ENCODE measurements around the gene ELP5.
"Not testable (repeated sequence)": the region's sequence is repeated elsewhere in the genome, so short reads cannot be mapped to it uniquely, and the experiment has no call there.

The ELP5 gene

DNA sequence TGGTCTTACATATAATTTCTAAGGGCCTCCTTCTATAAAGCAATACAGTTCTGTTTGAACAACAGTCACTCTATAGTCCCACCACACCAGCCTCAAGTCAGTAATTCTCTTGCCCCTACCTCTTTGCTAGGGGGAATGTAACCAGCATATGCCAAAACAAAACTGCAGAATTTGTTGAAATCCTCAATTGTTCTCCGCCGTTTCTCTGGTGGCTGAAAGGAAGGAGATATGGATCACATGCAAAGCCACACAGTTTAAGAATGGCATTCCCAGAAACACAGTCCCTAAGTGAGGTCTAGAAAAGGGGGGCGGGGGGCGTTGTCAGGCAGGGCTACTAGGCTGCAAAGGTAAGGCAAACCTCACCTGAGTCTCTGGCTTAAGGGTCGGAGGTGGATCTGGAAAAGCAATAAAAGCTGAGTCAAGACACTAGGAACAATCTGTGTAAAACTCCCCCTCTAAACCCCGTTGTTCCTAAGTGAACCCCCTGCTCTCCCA is 14.7 kb upstream of the ELP5 start:
- DNase-seq: no peak

DNA sequence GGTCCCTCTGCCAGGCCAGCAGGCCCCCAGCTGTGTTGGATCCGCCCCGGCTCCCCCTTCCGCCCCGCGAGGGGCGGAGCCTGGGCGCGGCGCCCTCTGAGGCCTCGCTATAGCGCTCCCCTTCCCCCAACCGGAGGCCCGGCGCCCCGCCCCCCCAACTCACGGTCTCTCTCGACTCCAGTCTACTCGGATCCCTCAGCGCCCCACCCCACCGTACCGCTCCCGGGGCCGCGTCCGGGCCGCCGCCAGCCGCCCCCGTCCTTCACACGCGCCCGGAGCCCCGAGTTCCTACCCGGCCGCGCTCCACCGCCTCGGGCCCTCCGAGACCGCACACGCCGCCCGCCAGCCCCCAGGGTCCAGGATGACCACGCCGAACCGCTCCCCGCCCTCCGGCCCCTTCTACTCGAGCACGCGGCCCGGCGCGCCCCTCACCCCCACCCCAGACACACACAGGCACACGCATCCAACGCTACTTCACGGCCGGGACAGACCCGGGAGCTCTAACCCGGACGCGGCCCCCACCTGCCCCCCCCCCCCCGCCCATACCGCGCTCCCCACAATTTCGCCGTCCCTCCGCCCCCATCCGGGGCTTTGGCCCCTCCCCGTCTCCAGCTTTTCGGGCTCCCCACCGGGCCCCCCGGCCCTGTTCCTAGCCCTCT is 14.1 kb upstream of the ELP5 start:
- peak; percentile 76 for DNase-seq

DNA sequence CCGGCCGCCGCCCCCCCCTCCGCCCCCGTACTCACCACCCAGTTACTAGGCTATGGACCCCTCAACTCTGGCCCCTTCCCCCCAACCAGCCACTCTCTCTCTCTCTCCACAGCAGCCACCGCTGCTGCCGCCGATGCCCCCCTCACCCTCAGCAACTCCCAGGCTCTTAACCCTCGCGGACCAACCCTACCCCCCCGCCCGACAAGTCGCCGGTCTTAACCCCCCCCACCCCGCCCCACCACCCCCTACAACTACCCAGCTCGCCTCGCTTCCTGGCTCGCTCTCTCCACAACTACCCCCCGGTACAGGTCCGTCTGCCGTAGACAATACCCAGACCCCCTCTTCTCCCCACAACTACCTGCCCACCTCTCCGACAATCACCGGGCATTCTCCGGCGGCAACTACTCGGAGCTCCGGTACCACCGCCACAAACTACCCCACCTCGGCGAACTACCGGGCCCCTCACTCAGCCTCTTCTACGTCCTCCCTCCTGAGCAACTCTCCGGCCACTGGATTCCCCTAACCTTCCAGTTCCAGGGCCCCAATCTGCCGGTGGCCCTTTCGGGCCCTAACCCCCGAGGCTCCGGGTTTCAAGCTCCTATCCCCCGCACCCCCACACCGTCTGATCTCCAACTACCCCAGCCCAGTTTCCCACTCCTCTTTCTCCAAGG is 13.5 kb upstream of the ELP5 start:
- DNase-seq: peak; percentile 52

DNA sequence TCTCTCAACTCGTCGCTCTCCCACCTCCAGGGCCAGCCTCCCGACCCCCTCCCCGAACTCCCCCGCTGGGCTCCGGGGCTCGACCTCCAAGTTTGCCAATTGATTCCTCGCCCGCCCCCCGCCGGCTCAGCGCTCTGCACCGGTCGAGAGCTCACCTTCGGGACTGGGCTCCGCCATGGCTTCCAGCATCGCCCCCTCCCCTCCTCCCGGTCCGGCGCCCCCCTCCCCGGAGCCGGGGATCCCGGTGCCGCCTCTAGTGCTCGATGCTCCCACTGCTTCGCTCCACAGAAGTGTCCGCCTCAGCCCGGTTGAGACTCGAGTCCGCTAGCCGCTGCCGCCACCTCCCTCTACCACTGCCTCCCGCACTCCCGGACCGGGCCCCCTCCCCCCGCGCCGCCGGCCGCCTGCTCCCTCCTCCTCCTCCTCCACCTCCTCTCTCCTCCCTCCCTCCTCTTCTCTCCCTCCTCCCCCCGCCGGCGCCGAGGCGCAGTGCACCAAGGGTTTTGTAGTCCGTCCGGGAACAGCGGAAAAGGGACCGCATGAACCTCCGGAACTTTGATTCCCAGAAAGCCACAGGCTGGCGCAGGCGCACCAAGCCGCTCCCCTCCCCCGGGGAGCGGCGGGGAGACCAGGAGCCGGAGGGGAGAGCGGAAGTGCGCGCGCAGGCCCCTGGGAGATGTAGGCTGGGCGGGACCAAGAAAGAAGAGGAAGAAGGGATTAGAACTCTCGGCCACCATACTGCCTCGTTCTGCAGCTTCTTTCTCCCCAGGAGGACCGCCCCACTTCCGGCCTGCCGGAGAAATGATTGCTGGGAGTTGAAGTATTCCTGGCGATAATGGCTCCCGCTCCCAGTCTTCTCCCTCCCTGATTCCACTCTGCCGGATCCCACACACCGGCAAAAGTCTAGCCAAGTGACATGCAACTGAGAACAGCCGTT is 12.7 kb upstream of the ELP5 start, which contains the start of gene PHF23:
PHF23 (minus strand) TSS at position 367 of the 937 bp plus-strand sequence; CDS start at position 189, 178 bp downstream.
- peak; percentile 98 for DNase-seq

DNA sequence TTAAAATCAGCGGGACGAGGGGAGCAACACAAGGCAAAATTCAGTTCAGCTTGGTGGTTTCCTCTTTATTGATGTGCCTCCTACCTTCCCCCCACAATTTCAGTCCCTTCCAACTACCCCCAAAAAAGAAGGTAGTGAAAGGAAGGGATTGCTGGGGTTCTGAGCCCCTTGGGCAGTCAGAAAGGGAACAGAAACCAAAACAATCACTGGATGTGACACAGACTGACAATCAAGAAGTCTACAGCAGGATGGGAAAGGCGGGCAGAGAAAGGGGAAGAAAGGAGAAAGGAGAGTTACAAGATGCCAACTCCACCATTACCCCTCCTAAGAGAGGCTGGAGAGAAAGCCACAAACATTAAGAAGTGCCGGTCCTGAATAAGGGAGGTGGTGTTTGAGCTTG is 11.6 kb upstream of the ELP5 start:
- no peak for DNase-seq

DNA sequence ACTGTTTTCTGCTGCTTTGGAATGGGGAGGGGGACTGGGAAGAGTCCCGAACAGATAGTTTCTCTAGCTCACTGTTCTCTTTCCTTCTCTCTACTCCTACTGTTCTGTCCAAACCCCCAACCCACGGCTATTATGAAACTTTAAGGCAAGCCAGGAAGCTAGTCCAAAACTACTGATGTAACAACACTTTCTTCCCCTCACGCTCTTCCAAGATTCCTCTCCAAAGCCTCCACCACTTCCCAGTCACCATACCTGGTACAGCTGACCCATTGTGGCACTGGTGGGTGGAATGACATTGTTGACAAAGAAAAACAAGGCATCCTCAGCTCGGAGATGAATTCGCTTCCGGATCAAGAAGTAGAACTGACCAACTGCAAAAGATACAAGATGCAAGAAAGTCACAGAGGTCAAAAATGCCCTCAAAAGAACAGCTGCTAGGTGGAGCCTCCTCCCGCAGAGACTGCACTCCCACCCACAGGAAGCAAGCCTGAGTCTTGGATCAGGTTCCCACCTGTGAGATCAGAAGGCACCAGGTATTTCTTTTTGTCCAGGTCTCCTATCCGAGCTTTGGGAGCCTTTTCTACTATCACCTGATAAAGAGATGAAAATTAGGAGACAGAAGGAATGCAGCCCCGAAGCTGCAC is 10.8 kb upstream of the ELP5 start:
- peak; percentile 37 for DNase-seq

DNA sequence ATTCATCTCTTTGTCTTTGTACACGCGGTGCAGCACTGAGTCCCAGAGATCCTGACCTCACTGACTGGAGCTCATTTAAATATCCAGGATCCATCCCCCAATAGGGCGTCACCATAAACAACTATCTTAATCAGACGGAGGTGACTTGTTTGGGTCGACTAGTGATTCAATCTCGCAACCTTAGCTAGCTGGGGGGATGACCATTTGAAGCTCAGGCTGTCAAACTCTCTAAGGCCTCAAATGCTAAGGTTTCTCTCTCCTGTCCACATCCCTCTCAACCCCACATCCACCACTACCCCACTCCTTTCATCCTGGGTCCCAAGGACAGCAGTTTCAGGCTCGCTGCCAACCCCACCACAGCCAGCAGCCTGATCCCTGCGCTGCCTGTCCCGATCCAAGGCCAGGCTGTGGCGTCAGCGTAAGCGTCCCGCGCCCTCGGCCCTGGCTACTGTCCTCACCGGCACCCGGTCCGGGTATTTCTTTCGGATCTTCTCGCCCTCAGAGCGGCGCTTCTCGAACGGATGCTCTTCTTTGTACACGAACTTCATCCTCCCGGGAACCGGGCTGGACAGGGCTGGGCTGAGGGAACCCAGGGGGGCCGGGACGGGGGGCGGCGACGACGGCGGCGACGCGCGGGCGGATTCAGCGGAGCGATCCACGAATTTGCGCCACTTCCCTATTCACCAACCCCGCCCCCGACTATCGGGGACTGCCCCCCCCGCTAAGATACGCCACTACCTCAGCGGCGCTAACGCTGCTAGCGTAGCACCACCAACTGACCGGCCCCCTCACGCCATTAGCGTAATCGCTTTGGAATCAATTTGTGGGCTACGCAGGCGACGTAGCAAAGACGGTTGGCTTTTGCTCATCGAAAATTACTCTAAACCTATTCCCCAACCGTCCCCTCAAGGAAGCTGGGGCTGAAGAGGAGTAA is 10.0 kb upstream of the ELP5 start, which contains the start of gene GABARAP:
GABARAP (minus strand) TSS at position 667 of the 934 bp plus-strand sequence; CDS start at position 548, 119 bp downstream.
- DNase-seq: peak; percentile 89

DNA sequence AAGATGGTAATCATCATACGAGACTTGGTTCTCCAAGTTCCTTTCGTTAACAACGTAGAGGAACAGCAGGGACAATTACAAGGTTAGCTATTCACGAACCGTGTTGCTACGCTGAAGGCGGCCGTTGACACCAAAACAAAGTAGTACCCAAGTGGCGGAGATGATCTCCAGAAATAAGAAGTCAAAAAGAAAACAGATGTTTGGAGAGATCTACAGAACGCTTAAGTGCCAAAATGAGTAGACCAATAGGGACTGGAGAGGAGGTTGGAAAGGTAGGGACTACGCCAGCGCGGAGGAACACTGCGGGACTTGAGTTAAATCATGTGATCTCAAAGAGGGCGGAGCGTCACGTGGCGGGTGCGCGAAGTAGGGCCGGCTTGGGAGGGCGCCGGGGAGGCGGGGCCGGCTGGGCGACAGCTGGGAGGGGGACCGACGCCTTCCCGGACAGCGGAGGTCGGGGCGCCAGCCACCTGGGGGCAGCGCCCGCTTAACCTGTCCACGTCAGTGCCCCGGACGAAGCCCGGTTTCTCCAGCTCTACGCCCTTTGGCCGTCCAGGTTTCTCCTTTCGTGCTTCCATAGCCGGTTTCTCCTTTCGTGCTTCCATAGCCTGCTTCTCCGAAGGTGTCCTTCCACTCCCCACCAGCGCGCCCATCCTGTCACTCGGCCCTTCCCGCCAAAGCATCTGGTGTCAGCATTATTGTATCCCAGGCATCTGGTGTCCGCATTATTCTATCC is 9.1 kb upstream of the ELP5 start:
- DNase-seq: peak; percentile 95

DNA sequence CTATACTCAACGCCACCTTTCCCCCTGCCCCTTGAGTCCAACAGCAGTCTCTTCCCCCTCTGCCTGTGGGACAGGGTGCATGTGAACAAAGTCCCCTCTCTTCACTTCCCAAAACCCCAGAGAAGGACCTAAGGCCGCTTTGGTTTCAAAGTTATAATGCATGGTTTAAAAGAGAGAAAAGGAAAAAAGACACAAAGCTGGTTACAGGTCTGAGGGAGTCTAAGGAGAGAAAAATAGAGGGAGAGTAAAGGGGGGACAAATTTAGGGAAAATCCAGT is 8.6 kb upstream of the ELP5 start:
- no peak for DNase-seq

DNA sequence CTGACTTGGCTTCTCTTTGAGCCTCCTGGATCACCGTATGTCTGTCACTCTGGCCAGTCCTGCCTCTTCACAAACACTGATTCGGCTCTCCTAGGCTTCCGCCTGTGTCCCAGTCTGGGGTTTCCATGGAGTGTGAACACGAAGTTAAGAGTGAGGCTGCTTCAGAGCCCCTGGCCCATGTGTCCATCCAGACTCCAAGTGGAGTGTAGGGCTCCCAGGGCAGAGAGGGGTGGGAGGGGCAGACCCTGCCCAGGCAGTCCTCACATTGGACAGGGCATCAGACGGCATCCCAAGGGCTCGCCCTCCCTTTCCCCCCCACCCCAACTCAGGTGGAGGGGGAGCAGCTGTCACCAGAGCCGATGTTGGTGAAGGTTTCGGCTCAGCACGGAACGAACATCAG is 8.2 kb upstream of the ELP5 start:
- not testable (repeated sequence) for DNase-seq

DNA sequence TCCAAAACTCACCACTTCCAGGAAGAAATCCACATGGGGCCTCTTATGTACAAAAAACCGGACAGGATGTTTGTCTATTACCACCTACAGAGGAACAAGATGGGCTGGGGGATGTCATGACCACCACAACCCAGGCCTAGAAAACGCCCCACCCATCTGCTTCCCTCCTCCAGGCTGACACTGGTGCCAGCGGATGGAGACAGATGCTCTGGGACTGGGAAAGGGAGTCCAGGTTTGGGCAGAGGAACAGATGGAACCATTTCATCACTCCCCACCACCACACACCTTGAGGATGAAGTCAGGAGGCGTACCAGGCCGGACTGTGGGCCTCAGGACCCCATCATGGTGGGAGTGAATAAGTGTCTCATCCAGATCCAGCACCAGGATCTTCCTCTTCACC is 5.2 kb upstream of the ELP5 start:
- DNase-seq: no peak

DNA sequence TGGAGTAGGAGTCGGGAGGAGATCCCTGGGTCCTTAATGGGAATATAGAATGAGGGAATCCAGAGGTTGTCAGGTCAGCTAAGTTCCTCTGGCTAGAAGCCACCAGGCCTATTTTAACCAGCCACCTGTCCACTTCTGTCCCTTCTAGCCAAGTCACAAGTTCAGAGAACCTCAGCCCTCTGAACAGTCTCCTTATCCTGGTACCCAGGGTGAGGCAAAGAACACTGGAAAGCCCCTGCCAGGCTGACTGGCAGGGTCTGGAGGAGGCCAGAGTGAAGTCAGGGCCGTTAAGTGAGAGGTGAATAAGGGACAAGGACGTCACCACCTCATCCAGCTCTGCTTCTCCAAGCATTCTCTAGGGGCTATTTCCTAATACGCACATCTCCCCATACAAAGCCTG is 3.2 kb upstream of the ELP5 start:
- DNase-seq: no peak

DNA sequence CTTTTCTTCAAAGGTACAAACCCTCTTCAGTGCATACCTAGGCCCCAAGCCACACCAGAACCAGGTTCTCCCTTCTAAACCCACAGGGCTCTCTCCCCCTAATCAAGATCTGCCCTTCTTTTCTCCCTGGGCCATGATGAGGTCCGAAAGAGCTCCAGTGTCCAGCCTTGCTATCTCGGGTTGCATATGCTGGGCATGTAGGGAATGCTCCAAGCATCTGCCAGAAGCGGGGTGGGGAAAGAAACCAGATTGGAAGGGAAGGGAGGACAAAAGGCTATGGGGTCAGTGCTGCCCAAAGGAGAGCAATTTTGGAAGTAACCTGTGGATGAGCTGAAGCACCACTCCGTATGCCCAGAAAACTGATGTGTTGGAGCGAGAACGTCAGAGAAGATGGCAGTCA is 2.8 kb upstream of the ELP5 start:
- no peak for DNase-seq

DNA sequence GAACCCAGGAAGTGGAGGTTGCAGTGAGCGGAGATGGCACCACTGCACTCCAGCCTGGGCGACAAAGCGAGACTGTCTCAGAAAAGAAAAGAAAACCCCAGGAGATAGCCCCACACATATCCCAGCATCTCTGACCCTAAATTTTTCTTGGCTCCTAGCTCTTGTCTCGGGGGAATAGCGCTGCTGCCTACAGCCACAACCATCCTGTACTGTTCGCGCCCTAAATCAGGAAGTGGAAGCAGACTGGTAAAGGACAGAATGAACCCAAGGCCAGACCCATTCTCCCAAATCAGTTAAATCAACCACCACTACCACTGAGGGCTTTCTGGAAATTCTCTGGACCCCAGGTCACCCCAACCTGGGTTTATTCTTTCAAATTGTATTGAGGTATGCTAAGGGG is 2.2 kb upstream of the ELP5 start:
- no peak for DNase-seq

DNA sequence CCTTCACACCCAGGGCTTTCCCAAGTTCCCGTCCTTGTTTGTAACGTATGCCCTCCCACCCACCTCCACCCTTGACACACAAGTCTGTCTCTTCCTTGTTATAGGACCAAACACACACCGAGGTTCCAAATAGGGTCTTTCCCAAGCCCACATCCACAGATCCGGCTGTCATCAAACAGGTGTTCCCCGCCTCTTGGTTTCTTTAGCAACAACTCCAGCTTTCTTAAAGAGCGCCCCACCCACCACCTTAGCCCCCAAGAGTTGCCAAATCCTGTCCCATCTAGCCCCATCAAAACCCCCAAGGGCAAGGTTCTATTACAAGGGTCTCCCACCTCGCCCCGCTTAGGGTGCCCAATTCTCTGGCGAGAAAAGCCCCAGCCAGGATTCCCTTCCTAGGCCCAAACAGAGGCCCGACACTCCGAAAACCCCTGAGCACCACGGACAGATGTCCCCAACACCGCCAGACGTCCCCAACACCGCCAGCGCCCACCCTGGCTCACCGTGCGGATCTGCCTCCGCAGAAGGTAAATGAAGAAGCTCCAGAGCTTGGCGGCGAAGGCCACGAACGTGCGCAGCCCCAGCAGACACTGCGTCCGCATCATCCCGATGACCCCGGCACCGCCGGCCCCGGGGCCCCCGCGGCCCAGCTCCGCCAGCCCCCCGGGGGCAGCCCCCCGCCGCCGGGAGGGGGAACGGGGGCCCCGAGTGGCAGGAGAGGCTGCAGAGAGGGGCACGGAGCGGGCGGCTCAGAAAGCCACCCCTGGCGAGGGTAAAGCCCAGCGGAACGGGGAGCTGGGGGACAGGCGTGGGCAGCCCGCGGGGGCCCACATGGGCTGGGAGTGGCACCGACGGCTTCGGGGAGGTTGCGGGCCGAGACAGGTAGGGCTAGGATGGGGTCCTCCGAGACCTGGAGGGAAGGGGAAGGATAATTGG is 1.1 kb upstream of the ELP5 start:
- DNase-seq: no peak

DNA sequence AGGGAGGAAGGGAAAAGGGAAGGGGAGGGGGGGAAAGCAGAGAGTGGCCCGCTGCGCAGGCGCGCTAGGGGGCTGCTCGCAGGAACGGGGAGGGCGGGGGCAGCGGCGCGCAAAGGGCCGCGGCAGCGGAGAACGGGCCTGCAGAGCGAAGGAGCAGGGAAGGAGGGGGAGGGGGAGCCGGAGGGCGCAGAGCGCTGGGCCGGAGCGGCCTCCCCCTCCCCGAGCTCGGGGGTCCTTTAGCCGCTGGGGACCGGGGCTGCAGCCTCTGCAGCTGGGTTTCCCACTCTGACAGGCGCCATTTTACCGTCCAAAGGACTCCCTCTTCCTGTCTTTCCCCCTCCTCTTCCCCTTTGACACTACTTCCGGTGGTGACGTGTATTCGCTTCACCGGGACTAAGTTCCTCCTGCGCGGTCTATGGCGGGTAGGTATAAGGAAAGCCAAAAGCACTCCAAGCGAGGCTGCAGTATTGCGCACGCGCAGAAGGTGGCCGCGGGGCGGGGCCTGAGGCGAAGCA is 297 bp upstream of the ELP5 start, which contains the start of gene CTDNEP1:
CTDNEP1 (minus strand) TSS at position 74 of the 515 bp plus-strand sequence. CDS start 438 bp downstream, outside the sequence.
- peak; percentile 97 for DNase-seq

DNA sequence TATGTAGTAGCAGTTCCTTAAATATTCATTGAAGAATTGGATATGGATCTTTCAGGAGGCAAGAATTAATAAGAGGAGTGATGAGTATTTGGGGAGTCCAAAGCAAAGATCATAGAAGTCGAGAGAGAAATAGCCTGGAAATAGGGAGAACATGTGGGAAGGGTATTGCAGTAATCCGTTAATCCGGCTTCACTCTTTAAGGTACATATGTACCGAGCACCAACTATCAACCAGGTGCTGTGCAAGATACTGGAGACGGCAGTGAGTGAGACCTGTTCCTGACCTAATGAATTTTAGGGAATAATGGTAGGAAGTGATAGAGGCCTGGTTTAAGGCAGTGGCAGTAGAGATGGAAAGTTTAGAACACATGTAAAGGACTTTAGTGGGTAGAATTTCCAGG is 1.1 kb downstream of the ELP5 start:
- DNase-seq: no peak

DNA sequence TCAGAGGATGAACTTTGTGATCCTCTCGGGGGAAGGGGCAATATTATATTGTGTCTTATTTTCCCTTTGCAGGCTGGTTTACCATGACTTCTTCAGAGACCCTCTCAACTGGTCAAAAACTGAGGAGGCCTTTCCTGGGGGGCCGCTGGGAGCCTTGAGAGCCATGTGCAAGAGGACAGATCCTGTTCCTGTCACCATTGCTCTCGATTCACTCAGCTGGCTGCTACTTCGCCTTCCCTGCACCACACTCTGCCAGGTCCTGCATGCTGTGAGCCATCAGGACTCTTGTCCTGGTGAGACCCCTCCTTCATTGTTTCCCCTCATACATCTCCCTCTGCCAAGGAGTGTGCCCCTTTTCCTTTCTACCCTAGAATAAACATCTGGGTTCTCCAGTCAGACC is 2.5 kb downstream of the ELP5 start:
- no peak for DNase-seq

DNA sequence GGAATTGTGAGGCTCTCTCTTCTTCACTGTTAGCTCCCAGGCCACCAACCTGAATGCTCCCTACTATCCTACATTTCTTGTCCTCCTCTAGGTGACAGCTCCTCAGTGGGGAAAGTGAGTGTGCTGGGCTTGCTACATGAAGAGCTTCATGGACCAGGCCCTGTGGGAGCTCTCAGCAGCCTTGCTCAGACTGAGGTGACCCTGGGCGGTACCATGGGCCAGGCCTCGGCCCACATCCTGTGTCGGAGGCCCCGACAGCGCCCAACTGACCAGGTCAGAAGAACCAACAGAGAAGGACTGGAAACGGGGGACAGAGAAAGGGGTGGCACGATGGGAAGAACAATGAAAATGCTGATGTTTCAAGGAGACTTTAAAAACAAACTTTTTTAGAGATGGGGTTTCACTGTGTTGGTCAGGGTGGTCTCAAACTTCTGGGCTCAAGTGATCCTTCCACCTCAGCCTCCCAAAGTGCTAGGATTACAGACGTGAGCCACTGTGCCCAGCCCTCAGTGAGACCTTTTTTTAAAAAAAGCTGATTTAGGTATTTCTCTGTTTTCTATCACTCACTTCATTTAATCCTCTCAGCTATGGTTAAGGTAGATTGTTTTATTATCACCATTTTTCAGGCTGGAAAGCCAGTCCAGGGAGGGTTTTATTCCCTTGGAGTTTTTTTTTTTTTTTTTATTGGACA is 4.9 kb downstream of the ELP5 start:
- DNase-seq: no peak
